ENCODE measurements around the gene GPC6.

GRCh38 chr13:93534181-93534700 is 307.6 kb downstream of the GPC6 start:
- no peak for TF ChIP-seq CTCF (conservative IDR thresholded peaks at IDR 0.05; ENCODE audit: low read length)
- no peak for TF ChIP-seq EZH2phosphoT487 (IDR thresholded peaks at IDR 0.05; ENCODE audit: borderline replicate concordance, low read depth, low read length)

Measured in OCI-LY7 (cell line).